ENCODE measurements around the gene STK11.
A peak's percentile ranks its signal among the peaks of the same experiment; 100 is the strongest.
"Not testable (repeated sequence)": the region's sequence is repeated elsewhere in the genome, so short reads cannot be mapped to it uniquely, and the experiment has no call there.

STK11 gene

DNA sequence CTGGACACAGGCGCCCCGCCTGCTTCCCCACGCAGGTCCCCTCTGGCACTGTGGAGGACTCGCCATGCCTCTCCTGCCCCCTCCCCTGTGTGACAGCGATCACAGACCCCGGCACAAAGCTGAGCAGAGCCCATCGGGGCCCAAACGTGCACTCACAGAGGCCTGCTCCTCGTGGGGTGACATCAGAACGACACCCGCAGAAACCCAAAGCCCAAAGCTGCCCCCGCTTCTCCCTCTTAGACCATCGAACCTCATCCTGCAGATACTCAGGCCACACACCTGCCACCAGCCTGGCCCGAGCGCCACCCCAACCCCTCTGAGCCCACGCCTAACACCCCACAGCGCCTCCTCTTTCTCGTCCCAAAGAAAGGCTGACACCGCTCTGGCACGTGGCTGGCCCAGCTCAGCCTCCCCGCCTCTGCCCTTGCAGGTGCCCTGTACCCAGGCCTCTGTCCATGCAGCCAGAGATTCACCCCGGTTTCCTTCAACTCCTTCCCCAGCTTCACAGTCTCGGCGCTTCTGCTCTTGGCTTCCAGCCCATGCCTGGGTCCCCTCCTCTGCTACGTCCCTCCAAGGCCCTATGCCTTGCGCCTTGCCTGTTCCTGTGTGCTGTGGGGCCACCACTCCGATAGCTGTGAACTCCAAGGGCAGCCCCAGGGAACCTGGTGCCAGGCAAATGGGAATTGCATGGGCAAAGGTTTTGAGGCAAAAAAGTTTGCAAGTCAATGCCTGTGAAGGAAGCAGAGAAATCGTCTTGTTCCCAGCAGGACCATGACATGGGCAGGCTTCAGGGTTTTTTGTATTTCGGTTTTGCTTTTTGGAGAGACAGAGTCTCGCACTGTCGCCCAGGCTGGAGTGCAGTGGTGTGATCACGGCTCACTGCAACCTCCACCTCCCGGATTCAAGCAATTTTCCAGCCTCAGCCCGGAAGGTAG lies 33.1 kb downstream of the STK11 start:
- DNase-seq = no peak

DNA sequence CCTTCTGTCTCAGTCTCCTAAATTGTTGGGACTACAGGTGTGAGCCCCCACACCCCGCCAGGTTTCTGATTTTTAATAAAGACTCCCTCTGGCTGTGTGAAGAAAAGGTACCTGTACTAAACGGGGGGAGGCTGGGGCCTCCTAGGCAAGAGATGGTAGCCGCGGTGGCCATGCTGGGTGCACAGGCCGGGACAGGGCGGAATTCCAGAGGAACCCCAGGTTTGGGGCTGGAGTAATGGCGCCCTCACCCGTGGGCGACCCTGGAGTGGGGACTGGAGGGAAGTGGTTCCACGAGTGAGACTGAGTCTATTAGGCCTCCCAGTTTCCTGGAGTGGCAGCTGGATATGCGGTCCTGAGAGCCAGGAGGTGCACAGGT lies 33.8 kb downstream of the STK11 start:
- no peak for DNase-seq

DNA sequence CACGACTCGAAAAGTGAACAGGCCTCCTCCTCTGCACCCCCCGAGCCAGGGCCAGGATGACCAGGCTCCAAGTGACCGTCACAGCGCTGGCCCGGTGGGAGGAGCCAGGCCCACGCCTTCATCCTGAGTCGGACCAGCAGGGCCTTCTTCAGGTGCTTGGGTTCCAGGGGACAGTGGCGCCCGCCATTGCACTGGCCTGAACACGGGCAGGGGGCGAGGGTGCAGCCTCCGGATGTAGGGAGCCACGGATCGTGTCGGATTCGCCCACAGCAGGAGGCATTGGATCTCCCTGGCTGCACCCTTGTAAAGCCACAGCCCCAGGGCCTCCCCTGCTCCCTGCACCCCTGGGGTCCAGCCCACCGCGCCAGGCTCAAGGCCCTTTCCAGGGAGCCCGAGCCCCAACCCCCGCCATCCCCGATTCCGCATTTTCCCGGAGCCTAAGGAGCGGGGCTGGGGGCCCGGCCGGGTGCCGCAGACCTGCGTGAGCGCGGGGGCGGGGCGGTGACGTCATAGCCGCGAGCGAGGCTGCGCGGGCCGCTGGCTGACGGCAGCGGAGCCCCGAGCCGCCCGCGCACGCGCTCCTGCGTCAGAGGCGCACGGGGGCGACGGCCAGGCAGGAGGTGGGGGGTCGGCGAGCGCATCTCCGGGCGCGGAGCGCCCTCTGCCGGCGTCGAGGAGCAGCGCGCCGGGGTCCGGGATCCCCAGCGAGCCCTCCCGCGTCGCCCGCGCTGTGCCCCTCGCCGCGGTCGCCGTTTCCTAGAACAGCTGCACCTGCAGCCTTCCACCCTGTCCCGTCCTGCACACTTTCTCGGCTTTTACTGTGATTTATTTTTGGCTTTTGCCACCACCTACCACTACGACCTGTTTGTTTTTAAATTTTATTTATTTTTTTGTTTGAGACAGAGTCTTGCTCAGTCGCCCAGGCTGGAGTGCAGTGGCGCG lies 34.5 kb downstream of the STK11 start:
- DNase-seq = peak; percentile 90

DNA sequence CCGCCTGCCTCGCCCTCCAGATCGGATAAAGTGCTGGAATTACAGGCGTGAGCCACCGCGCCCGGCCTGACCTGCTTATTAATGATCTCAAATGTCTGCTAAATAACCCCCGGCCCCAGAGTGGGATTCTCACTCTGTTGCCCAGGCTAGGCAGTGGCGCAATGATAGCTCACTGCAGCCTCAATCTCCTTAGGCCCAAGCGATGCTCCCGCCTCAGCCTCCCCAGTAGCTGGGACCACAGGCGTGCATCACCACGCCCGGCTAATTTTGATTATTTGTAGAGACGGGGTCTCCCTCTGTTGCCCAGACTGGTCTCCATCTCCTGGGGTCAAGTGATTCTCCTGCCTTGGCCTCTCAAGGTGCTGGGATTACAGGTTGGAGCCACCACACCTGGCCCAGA lies 35.3 kb downstream of the STK11 start:
- DNase-seq = no peak

DNA sequence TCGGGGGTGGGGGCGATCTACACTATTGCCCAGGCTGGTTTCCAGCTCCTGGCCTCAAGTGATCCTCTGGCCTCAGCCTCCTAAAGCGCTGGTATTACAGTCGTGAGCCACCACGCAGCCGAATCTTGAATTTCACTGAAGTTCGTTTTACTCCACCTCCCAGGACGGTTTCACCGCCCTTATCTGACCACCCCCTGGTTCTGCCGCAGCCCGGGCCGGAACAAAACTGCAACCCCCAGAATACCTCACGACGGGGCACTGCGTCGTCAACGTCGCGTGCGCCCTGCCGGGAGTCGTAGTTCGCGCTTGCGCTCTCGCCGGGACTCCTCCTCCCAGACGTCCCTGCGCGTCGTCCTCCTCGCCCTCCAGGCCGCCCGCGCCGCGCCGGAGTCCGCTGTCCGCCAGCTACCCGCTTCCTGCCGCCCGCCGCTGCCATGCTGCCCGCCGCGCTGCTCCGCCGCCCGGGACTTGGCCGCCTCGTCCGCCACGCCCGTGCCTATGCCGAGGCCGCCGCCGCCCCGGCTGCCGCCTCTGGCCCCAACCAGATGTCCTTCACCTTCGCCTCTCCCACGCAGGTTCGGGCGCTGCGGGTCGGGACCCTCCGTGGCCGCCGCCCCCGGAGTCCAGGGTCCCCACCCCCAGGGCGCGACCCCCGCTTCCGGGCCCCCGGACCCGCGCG lies 36.0 kb downstream of the STK11 start, which contains the start of gene ATP5F1D:
Gene ATP5F1D, plus strand, starts transcription at position 335 of the 679 bp plus-strand sequence. Its CDS starts 100 bp downstream, at position 435.
- peak; percentile 93 for DNase-seq

DNA sequence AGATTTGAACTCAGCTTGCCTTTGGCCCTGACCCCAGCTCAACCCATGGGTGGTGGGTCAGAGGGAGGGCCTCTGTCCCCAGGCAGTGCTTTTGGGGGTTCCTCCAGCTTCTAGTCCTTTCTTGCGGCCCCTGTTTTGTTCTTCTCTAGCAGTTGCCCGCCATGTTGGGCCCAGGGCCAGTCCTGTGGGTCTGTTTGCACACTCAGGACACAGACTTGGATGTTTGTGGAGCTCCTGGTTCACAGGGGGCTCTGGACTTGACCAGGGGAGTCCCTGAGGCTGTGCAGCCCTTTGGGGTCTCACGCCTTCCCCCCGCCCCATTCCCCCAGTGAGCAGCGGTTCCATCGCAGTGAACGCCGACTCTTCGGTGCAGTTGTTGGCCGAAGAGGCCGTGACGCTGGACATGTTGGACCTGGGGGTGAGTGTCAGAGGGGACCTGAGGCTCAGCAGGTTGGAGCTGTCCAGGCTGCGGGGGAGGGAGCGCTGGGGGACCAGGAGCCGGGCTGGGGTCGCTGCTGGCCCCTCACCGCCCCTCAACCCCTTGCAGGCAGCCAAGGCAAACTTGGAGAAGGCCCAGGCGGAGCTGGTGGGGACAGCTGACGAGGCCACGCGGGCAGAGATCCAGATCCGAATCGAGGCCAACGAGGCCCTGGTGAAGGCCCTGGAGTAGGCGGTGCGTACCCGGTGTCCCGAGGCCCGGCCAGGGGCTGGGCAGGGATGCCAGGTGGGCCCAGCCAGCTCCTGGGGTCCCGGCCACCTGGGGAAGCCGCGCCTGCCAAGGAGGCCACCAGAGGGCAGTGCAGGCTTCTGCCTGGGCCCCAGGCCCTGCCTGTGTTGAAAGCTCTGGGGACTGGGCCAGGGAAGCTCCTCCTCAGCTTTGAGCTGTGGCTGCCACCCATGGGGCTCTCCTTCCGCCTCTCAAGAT lies 38.5 kb downstream of the STK11 start:
- peak; percentile 78 for DNase-seq

DNA sequence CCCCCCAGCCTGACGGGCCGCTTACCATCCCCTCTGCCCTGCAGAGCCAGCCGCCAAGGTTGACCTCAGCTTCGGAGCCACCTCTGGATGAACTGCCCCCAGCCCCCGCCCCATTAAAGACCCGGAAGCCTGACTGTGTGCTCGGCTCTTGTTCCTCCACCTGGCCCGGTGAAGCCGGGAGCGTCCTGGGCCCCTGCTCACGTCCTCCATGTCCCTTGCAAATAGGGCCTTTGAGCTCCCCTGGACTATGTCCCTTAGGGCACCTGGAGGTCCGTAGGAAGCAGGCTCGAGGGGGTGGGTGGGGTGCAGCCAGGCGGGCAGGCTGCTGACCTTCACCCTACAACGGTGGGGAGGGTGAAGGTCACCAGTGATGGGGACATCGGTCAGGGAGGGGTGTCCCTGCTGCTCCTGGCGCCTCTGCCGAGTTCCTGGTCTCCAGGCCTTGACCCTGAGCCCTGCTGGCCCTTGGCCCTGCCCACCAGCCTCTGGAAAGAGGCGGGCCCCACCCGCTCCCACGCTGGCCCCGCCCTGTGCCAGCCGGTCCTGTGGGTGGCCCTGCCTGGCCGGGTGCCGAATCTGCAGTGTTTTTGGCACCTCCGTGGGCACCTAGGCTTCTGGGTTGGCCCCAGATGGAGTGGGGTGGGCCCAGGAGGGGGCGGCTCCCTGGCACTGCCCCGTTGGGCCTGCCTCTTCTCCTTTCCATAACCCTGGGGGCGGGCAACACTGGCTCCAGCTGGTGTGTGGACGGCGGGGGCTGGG lies 39.3 kb downstream of the STK11 start:
- no peak for DNase-seq

DNA sequence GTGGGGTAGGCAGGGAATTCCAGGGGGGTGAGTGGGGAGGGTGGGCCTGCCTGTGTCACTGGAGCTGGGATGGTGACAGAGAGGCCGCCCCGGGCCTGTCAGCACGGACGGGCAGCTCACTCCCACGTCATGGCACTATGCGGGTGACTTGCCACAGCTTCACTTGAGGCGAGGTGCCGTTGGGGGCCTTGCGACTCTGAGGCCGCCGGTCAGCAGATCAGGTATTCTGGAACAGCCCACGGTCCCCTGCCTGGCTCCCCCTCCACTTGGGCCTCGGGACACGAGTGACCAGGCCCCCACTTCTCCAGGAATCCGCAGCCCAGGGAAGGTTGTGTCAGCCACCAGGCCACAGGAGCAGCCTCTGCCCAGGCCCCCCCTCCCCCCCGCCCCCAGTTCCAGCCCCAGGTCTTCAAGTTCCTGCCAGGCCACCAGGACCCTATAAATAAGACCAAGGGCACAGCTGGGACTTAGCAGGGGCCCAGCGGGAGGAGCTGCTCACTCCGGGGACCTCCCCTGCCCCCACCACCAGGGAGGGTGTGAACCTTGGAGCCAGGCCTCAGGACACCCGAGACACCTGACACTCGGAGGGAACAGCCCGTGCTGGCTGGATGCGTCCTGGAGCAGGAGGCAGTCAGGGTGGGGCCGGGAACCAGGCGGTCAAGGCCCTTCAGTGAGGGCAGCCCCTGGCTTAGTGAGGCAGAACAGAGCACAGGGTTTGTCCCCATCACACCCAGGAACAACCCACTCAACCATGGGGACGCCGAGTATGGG lies 40.1 kb downstream of the STK11 start:
- no peak for DNase-seq

DNA sequence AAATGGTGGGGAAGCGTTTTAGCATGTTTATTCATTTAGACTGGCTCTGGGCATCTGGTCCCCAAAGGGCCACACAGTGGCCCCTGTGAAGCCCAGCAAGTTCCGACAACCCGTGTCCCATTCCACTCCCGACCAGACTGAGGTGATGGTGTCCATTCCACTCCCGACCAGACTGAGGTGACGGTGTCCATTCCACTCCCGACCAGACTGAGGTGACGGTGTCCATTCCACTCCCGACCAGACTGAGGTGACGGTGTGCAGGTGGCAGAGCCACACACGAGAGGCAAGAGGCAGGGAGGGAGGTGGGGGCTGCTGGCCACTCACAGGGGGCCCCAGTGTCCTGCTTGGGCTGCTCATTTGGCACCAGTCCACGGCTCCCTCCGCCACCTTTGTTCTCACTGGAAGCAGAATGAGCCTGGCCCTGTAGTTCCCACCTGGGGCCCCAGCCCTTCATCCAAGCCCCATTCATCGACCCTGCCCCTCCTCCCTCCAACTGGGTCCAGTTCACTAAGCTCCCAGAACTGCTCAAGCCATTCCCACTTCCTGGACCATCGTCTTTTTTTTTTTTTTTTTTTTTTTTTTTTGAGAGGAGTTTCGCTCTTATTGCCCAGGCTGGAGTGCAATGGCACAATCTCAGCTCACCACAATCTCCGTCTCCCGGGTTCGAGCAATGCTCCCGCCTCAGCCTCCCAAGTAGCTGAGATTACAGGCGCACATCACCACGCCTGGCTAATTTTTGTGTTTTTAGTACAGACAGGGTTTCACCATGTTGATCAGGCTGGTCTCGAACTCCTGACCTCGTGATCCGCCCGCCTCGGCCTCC lies 40.9 kb downstream of the STK11 start:
- DNase-seq = not testable (repeated sequence)

DNA sequence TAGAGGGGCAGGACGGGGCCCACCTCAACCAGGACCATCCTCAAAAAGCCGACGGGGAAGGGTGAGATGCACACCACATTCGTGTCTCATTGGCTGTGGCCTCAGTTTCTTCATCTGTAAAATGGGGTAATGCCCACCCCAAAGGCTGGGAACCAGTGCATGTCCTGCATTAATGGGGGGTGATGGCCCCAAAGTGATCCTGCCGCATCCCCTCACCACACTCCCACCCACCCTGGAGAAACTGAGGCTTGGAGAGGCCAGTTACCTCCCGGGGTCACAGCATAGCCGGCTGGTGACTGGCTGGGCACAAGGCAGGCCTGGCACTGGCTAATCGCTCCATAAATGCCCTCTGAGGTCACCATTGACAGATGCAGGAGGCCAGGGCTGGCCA lies 42.2 kb downstream of the STK11 start:
- DNase-seq = no peak

DNA sequence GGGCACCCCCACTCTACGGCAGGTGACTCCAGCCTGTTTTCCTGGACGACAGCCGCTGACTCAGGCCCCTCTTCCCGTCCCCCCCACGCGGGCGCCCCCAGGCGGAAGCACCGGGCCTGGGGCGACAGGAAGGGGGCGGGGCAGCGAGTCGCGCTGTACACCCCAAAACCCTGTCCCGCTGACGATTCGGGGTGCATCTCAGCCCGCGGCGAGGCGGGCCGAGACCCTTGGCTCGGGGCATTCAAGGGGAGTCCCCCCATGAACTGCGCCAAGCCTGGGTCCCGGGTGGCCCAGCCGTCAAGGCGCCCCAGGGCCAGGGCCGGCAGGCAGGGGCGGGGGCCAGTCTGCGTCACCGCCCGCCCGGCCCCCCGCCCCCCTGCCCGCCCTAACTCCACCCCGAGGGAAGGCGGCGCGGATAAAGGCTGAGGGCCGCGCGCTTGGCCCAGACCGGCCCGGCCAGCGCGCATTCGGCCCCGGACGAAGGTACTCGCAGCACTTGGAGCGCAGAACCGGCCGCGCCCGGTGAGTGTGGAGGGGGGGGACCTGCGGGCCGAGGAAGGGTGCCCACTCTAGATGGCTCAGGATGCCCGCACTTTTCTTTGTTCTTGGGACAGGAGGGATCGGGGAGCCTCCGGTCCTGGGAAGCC lies 42.7 kb downstream of the STK11 start, which contains the start of gene MIDN:
Gene MIDN, plus strand, starts transcription at position 445 of the 647 bp plus-strand sequence. CDS start 1,714 bp downstream, outside the sequence.
- peak; percentile 87 for DNase-seq

DNA sequence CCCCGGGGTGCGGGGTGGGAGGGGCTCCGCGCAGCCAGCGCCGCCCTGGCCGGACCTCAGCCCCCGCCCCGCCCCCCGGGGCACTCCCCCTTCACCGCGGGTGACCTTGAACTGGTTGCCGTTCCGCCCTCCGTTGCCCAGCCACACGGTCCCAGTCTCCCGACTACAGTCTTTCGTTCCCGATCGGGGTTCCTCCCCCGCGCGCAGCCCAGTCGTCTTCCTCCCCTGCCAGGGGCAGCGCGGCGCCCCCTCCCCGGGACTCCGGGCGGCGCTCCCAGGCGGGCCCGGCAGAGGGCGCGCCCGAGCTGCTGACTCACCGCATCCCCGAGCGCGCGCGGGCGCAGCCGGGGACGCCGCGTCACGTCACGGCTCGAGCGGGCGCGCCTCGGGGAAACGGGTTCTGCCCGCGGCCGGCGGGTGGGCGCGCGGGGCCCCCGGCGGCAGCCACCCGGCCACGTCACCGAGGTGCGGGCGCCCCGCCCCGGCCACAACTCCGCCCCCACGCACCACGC lies 43.3 kb downstream of the STK11 start:
- peak; percentile 77 for DNase-seq

DNA sequence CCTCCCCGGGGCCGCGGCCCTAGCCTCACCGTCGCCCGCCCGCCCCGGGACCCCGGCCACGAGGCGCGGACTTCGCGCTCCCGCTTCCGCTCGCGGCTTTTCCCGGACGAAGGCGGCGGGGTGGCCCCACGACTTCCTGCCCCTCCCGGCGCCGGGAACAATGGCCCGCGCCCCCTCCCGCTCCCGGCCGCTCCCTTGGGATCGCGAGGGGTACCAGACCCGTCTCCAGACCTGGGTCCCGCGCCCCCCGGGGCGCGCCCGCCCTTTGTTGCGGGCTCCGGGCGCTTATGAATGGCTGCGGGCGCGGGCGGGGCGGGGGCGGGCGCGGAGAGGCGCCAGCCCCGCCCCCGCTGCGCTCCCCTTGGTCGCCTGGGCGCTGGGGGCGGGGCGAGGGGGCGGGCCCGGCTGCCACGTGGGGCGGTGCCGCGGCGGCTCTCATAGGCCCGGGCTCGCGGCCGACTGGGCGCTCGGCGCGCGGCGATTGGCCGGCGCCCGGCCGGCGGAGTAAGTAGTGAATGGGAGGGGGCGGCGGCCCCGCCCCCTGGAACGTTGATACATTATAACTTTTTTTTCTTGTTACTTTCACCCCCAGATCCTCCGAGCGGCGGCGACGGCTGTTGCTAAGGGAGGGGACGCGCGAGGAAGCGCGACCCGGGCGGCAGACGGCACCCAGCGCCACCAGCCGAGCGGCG lies 43.9 kb downstream of the STK11 start:
- peak; percentile 98 for DNase-seq

DNA sequence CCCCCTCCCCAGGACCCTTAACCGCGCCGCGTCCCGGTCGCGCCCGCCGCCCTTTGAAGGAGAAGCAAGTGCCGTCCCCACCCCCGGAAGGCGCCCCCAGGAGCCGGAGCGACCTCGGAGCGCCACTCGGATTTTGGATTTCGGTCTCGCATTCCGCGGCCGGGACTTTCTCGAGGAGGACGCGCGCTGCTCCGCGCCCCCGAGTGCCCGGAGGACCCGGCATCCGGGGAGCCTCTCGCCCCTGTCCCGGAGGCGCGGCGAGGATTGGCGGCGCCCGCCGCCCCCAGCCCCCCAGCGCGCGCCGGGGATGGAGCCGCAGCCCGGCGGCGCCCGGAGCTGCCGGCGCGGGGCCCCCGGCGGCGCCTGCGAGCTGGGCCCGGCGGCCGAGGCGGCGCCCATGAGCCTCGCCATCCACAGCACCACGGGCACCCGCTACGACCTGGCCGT lies 44.4 kb downstream of the STK11 start:
- DNase-seq = no peak

DNA sequence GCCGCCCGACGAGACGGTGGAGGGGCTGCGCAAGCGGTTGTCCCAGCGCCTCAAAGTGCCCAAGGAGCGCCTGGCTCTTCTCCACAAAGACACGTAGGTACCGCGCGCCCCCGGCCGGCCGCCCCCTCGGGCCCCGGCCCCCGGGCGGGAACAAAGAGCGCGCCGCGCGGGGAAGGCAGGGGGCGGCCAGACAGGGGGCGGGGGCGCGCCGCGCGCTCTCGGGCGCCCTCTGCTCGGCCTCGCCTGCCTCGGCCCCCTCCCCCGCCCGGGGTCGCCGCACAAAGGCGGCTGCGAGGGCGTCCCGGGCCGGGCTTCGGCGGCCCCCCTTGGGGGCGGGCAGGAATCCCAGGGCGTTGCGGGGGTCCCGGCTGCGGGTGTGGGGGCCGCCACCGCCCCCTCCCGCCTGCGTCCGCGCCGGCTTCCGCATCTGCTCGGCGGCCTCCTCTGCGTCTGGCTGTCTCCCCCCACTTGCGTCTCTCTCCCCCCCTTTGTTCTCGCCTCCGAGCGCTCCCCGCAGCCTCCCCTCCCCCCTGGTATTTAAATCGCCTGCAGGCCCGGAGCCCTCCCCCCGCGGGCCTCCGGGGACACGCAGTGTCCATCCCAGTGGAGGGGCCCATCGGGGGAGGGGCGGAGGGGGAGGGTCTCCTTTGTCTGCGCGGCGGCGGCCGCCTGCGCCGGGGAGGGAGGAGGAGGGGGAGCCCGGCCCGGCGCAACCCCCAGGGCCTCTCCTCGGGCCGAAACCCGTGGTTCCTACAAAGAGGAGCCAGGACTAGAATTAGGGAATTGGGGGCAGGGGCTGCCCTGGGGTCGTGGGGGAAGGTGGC lies 45.1 kb downstream of the STK11 start:
- DNase-seq = peak; percentile 82

DNA sequence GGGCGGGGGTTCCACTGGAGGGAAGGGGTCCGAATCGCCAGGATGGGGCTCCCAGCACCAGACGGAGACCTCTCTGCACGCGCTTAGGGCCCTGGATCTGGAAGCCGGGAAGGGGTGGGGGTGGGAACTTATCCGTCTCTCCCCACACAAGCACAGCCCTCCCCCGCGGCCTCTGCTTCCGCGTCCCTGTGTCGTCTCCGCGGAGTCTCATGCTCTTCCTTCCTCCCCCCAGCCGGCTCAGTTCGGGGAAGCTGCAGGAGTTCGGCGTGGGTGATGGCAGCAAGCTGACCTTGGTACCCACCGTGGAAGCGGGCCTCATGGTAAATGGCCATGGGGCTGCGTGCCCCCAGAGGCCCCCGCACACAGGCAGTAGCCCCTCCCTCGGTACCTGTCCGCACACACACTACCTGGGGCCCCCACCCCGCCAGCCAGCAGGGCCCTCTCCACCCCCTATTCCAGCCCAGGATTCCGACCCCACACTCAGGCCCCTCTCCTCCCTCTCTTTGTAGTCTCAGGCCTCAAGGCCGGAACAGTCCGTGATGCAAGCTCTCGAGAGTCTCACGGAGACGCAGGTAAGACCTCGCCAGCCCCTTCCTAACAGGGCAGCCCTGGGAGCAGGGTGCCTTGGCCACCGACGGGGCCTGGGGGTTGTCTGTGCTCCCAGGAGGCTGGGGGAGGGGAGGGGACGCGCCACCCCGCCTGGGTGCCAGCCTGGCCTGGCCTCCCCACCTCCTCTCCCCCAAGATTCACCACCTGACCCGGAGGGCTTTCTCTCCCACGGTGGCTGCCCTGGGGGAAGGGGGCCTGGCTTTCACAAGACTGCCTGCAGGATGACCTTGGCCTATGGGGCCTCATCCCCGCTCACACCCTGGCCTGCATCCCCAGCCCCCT lies 46.0 kb downstream of the STK11 start:
- peak; percentile 79 for DNase-seq
